Suprapubic skin (tissue), 4 donors: Measurements from ENCODE around the gene B3GALNT1.

Experiments used
- EP300 ChIP-seq: sonication (generic); formaldehyde crosslinking; IDR thresholded peaks from one replicate; pipeline ENCODE4 v1.6.1; 2017; ENCODE audit warnings: antibody characterized with exemption
- POLR2A ChIP-seq, 2 donors: fragments of 450-650 bp; IDR thresholded peaks; one replicate each; pipeline ENCODE4 v1.6.1; 2017; ENCODE audit warnings: antibody characterized with exemption in 2 of 2, mild to moderate bottlenecking in 2 of 2, moderate library complexity in 2 of 2
- POLR2AphosphoS5 ChIP-seq, 3 donors: sonication (generic); formaldehyde crosslinking; IDR thresholded peaks; one replicate each; pipeline ENCODE4 v1.6.1; 2017; ENCODE audit warnings: antibody characterized with exemption in 3 of 3
- TF ChIP-seq, protein P1 (sequence below), 2 donors: fragments of 200-600 bp in 1 of 2; fragments of 450-650 bp in 1 of 2; sonication (generic) in 1 of 2; IDR thresholded peaks; one replicate each; pipeline ENCODE4 v1.5.1; 2016 to 2019; ENCODE audit warnings: antibody characterized with exemption in 2 of 2, mild to moderate bottlenecking in 1 of 2, moderate library complexity in 1 of 2

DNA sequence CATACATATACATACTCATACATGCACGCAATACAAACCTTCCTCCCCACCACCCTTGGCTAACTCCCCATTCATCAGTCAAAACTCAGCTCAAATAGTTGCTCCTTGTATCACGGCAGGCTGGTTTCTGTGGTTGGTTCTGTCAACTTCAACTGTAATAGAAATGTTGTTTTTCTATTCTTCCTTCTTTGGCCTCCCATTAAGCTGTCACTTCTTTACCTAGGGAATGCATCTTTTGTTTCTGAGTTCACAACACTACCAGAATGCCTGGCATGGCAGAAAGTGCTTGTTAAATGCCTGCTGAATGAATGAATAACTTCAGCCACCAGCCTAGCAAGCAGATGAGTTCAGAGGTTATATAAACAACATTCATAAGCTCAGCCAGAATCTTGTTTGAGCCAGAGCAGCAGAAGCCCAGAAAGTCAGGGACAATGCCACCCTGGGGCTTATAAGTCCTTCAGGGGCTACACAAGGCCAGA is 63.1 kb downstream of the B3GALNT1 start:
- TF ChIP-seq POLR2AphosphoS5 (IDR thresholded peaks at IDR 0.05) (no peak), POLR2A (IDR thresholded peaks at IDR 0.05) (no peak), EP300 (no peak)
- TF ChIP-seq, protein P1, sequence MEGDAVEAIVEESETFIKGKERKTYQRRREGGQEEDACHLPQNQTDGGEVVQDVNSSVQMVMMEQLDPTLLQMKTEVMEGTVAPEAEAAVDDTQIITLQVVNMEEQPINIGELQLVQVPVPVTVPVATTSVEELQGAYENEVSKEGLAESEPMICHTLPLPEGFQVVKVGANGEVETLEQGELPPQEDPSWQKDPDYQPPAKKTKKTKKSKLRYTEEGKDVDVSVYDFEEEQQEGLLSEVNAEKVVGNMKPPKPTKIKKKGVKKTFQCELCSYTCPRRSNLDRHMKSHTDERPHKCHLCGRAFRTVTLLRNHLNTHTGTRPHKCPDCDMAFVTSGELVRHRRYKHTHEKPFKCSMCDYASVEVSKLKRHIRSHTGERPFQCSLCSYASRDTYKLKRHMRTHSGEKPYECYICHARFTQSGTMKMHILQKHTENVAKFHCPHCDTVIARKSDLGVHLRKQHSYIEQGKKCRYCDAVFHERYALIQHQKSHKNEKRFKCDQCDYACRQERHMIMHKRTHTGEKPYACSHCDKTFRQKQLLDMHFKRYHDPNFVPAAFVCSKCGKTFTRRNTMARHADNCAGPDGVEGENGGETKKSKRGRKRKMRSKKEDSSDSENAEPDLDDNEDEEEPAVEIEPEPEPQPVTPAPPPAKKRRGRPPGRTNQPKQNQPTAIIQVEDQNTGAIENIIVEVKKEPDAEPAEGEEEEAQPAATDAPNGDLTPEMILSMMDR (IDR thresholded peaks at IDR 0.05): no peak
